Measurements from ENCODE around the gene CYRIA. TPM values are rescaled to one million over a fixed set of nuclear protein-coding genes. Genes with fewer than 3 reads are reported as not detected.

CYRIA gene
- total and polyA plus RNA-seq, 2 donors (not counting 3 experiments of a cell fraction or from before 2014, with no cell fraction given): 9.3 to 38.4 TPM

DNA sequence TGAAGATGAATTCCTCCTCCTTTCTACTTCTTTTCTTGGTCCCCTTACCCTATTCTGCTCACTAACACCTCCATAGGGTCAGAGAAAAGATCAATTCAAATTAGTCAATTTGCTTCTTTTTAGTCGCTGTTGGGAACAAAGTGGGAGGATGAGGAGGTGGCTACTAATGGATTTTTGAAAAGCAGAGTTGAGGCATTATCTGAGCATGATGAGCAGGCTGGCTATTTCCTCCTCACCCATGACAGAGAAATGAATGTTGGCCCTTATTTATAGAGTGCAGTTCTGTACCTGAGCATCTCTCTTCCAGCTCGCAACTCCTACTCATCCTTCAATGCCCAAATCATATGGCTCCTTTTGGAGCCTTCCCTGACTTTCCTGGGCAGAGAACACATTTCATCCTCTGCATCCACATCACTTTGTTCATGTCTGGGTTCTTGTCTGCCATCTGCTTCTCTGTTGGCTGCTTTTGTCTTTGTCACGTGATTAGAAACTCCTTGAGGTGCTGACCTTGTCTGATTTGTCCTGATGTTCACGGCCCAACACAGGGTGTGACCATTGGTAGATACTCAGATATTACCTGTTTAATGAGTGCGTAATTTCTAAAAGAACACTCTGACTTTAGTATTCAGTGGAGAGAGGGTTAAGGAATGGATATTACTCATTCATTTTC lies 45.9 kb downstream of the CYRIA start:
- H3K9ac ChIP-seq (replicated peaks; ENCODE audit: extremely low read depth, insufficient read depth, low read length): no peak overlapping the region
- DNase-seq (ENCODE audit: low read depth, low spot score): no peak
- H3K27ac ChIP-seq (ENCODE audit: insufficient read depth, low read depth, low read length): no peak overlapping the region
- no peaks in the 10 kb centered on the region for H3K27me3 ChIP-seq (ENCODE audit: control insufficient read depth in 2 of 2, insufficient read depth in 2 of 2, low read length in 2 of 2)
- H3K4me3 ChIP-seq (replicated peaks in 1 of 3; ENCODE audit: insufficient read depth in 1 of 3, low read depth in 1 of 3, low read length in 3 of 3): no peak overlapping the region
- no peaks in the 10 kb centered on the region for H3K79me2 ChIP-seq (ENCODE audit: control insufficient read depth, insufficient read depth, low read length)
- H3K36me3 ChIP-seq (ENCODE audit: control insufficient read depth in 2 of 2, extremely low read depth in 1 of 2, insufficient read depth in 2 of 2, low read length in 2 of 2): peaks cover 5 to 29% of the 10 kb centered on the region in 2 experiments
- H3K4me2 ChIP-seq (ENCODE audit: insufficient read depth, low read length): no peak overlapping the region
- peaks cover 11% of the 10 kb centered on the region for H3K4me1 ChIP-seq (ENCODE audit: control insufficient read depth, extremely low read depth, insufficient read depth, low read length)
- H3K9me3 ChIP-seq (replicated peaks; ENCODE audit: control insufficient read depth, insufficient read depth, low read length): no peaks in the 10 kb centered on the region
- FAIRE-seq: no peak
- no peak for TF ChIP-seq JUN (IDR thresholded peaks at IDR 0.05; ENCODE audit: borderline replicate concordance, insufficient read depth, insufficient read length, low read depth)
- no peak for TF ChIP-seq EZH2 (IDR thresholded peaks at IDR 0.05; ENCODE audit: borderline replicate concordance, low read depth, low read length, severe bottlenecking)
- no peak for TF ChIP-seq MYC (IDR thresholded peaks at IDR 0.05; ENCODE audit: low read depth, low read length)
- TF ChIP-seq, protein P1, sequence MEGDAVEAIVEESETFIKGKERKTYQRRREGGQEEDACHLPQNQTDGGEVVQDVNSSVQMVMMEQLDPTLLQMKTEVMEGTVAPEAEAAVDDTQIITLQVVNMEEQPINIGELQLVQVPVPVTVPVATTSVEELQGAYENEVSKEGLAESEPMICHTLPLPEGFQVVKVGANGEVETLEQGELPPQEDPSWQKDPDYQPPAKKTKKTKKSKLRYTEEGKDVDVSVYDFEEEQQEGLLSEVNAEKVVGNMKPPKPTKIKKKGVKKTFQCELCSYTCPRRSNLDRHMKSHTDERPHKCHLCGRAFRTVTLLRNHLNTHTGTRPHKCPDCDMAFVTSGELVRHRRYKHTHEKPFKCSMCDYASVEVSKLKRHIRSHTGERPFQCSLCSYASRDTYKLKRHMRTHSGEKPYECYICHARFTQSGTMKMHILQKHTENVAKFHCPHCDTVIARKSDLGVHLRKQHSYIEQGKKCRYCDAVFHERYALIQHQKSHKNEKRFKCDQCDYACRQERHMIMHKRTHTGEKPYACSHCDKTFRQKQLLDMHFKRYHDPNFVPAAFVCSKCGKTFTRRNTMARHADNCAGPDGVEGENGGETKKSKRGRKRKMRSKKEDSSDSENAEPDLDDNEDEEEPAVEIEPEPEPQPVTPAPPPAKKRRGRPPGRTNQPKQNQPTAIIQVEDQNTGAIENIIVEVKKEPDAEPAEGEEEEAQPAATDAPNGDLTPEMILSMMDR (IDR thresholded peaks at IDR 0.05; ENCODE audit: extremely low read depth in 1 of 2, insufficient read depth in 1 of 2, low read depth in 1 of 2, low read length in 2 of 2): no peak
- no peak for TF ChIP-seq POLR2A (IDR thresholded peaks at IDR 0.05; ENCODE audit: low read depth, low read length)
- TF ChIP-seq FOS (IDR thresholded peaks at IDR 0.05; ENCODE audit: borderline replicate concordance, insufficient read depth, low read length): no peak
- TF ChIP-seq, protein P2, sequence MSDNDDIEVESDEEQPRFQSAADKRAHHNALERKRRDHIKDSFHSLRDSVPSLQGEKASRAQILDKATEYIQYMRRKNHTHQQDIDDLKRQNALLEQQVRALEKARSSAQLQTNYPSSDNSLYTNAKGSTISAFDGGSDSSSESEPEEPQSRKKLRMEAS (IDR thresholded peaks at IDR 0.05; ENCODE audit: insufficient read depth, insufficient read length): no peak
- TF ChIP-seq GATA2 (IDR thresholded peaks at IDR 0.05; ENCODE audit: insufficient read depth, insufficient read length, low read depth, low read length): no peak
- no peak for TF ChIP-seq POLR2AphosphoS5 (IDR thresholded peaks at IDR 0.05; ENCODE audit: insufficient read depth, low read depth, low read length)
- ChIA-PET CTCF (interaction anchor here (0.7 to 8.4 kb wide), 6 partner anchors 9 to 138 kb away, joined by 3 to 117 read pairs (median 4); no protein-coding TSS in a partner anchor), POLR2A (no interaction called here)
- no TSS peak for BruUV-seq (replicated peaks)
- dilution Hi-C loops (cut with MboI; ENCODE audit: extremely low pct_ligation_motif_present, low sequenced_read_pairs): no loop called here
- H4K20me1 ChIP-seq (replicated peaks; ENCODE audit: control insufficient read depth, extremely low read depth, insufficient read depth, low read length): no peaks in the 10 kb centered on the region
- no peak overlapping the region for H2AFZ ChIP-seq (ENCODE audit: low read depth, low read length)
- H3K9me1 ChIP-seq (replicated peaks; ENCODE audit: control insufficient read depth, extremely low read depth, insufficient read depth, low read length): no peaks in the 10 kb centered on the region
- intact Hi-C loops (cut with micrococcal nuclease): loop anchor here (10.0 kb wide), 1 partner anchor 685 kb away; no protein-coding TSS in a partner anchor
